Measurements from ENCODE around the gene PP2D1. TPM values are rescaled to one million over a fixed set of nuclear protein-coding genes. Genes with fewer than 3 reads are reported as not detected.

Gene PP2D1
- total and polyA plus RNA-seq, 2 donors (not counting 3 experiments of a cell fraction or from before 2014, with no cell fraction given): not detected

- H3K4me1 ChIP-seq (ENCODE audit: control insufficient read depth, extremely low read depth, insufficient read depth, low read length): peaks cover 33% of the 10 kb centered on the region
- FAIRE-seq: peak; percentile 72
- H3K79me2 ChIP-seq (ENCODE audit: control insufficient read depth, insufficient read depth, low read length): no peaks in the 10 kb centered on the region
- TF ChIP-seq POLR2AphosphoS5 (IDR thresholded peaks at IDR 0.05; ENCODE audit: insufficient read depth, low read depth, low read length) (no peak), MYC (IDR thresholded peaks at IDR 0.05; ENCODE audit: low read depth, low read length) (no peak), EZH2 (IDR thresholded peaks at IDR 0.05; ENCODE audit: borderline replicate concordance, low read depth, low read length, severe bottlenecking) (no peak), FOS (IDR thresholded peaks at IDR 0.05; ENCODE audit: borderline replicate concordance, insufficient read depth, low read length) (peak; percentile 53), GATA2 (IDR thresholded peaks at IDR 0.05; ENCODE audit: insufficient read depth, insufficient read length, low read depth, low read length) (peak; percentile 46)
- TF ChIP-seq, protein P1, sequence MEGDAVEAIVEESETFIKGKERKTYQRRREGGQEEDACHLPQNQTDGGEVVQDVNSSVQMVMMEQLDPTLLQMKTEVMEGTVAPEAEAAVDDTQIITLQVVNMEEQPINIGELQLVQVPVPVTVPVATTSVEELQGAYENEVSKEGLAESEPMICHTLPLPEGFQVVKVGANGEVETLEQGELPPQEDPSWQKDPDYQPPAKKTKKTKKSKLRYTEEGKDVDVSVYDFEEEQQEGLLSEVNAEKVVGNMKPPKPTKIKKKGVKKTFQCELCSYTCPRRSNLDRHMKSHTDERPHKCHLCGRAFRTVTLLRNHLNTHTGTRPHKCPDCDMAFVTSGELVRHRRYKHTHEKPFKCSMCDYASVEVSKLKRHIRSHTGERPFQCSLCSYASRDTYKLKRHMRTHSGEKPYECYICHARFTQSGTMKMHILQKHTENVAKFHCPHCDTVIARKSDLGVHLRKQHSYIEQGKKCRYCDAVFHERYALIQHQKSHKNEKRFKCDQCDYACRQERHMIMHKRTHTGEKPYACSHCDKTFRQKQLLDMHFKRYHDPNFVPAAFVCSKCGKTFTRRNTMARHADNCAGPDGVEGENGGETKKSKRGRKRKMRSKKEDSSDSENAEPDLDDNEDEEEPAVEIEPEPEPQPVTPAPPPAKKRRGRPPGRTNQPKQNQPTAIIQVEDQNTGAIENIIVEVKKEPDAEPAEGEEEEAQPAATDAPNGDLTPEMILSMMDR (IDR thresholded peaks at IDR 0.05; ENCODE audit: extremely low read depth in 1 of 2, insufficient read depth in 1 of 2, low read depth in 1 of 2, low read length in 2 of 2): no peak
- no peaks in the 10 kb centered on the region for H3K9me3 ChIP-seq (replicated peaks; ENCODE audit: control insufficient read depth, insufficient read depth, low read length)
- no peak overlapping the region for H2AFZ ChIP-seq (ENCODE audit: low read depth, low read length)
- H3K36me3 ChIP-seq (ENCODE audit: control insufficient read depth in 2 of 2, extremely low read depth in 1 of 2, insufficient read depth in 2 of 2, low read length in 2 of 2): no peaks in the 10 kb centered on the region
- no TSS peak for BruUV-seq (replicated peaks)
- H3K27me3 ChIP-seq (ENCODE audit: control insufficient read depth in 2 of 2, insufficient read depth in 2 of 2, low read length in 2 of 2): no peaks in the 10 kb centered on the region
- no peak overlapping the region for H3K4me2 ChIP-seq (ENCODE audit: insufficient read depth, low read length)
- no peak overlapping the region for H3K4me3 ChIP-seq (replicated peaks in 1 of 3; ENCODE audit: insufficient read depth in 1 of 3, low read depth in 1 of 3, low read length in 3 of 3)
- intact Hi-C loops (cut with micrococcal nuclease) (no loop called here), dilution Hi-C loops (cut with MboI; ENCODE audit: extremely low pct_ligation_motif_present, low sequenced_read_pairs) (no loop called here)
- no peak overlapping the region for H3K9ac ChIP-seq (replicated peaks; ENCODE audit: extremely low read depth, insufficient read depth, low read length)
- CTCF ChIA-PET: interaction anchor here (1.0 kb wide), 1 partner anchor 33 kb away, joined by 5 read pairs; no protein-coding TSS in a partner anchor
- DNase-seq (ENCODE audit: low read depth, low spot score): peak; percentile 77
- no peaks in the 10 kb centered on the region for H3K9me1 ChIP-seq (replicated peaks; ENCODE audit: control insufficient read depth, extremely low read depth, insufficient read depth, low read length)
- peak overlapping the region; percentile 19 for H3K27ac ChIP-seq (ENCODE audit: insufficient read depth, low read depth, low read length)
- no peaks in the 10 kb centered on the region for H4K20me1 ChIP-seq (replicated peaks; ENCODE audit: control insufficient read depth, extremely low read depth, insufficient read depth, low read length)
- POLR2A ChIA-PET: interaction anchor here (1.2 kb wide), 1 partner anchor 15 kb away, joined by 4 read pairs; no protein-coding TSS in a partner anchor
Measured at GRCh38 chr3:20056725-20057611, 44.9 kb upstream of the PP2D1 start.
